ENCODE data around the gene ADAMTSL1.

DNA sequence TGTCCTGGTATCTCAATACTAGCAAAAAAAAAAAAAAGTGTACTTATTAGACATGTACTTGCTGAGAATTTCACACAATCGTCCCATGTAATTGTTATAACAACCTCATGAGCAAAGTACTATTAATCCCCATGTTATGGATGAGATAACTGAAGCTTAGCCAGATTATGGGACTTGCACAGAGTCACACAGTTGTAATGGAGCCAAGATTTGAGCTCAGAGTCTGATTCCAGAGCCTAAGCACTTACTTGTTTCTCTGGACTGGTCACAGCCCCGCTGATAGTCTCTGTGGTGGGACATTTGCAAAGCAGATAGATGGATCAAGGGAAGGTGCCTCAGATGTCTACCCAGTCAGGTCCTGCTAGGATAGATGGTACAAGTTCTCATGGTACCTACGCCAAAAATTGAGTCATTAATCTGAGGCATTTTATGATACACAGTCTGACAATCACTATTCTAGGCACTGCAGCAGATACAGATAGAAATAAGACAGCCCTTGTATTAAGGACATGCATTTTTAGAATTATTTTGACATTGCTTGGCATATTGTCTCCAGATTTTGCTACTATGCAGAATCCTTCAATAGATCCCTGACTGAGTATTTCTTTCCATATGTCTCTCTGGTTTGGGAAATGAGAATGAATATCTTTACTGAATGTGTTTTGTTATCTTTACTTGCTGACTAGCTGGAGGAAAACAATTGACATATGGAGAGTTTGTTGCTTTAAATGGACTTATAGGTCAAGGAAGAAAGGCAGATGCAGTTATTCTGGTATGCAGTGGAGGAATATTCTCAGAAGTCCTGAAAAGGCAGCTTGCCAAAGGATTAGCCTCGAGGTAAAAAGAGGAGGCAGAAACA is 149.5 kb downstream of the ADAMTSL1 start:
- TF ChIP-seq, protein P1, sequence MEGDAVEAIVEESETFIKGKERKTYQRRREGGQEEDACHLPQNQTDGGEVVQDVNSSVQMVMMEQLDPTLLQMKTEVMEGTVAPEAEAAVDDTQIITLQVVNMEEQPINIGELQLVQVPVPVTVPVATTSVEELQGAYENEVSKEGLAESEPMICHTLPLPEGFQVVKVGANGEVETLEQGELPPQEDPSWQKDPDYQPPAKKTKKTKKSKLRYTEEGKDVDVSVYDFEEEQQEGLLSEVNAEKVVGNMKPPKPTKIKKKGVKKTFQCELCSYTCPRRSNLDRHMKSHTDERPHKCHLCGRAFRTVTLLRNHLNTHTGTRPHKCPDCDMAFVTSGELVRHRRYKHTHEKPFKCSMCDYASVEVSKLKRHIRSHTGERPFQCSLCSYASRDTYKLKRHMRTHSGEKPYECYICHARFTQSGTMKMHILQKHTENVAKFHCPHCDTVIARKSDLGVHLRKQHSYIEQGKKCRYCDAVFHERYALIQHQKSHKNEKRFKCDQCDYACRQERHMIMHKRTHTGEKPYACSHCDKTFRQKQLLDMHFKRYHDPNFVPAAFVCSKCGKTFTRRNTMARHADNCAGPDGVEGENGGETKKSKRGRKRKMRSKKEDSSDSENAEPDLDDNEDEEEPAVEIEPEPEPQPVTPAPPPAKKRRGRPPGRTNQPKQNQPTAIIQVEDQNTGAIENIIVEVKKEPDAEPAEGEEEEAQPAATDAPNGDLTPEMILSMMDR (IDR thresholded peaks at IDR 0.05): no peak
- no peak for TF ChIP-seq ZFX (IDR thresholded peaks at IDR 0.05; ENCODE audit: borderline replicate concordance)

Data from 22Rv1 (cell line).